HepG2 (cell line): ENCODE data around the gene ZNF445.

Source experiments
- BHLHE40 ChIP-seq: IDR thresholded peaks from 2 replicates; pipeline ENCODE4 v1.6.1; 2011; ENCODE audit warnings: low read length, improper control_type of control experiment
- ELF4 ChIP-seq: sonication (generic); formaldehyde crosslinking; IDR thresholded peaks from 2 replicates; pipeline ENCODE4 v1.5.0; 2020; ENCODE audit warnings: missing genetic modification reagents, mild to moderate bottlenecking, moderate library complexity, borderline replicate concordance
- YY1 ChIP-seq: IDR thresholded peaks from 2 replicates; pipeline ENCODE4 v1.6.1; 2011; ENCODE audit warnings: low read length, low read depth, moderate library complexity, mild to moderate bottlenecking; ENCODE audit not compliant: insufficient read depth, insufficient replicate concordance
- ZNF274 ChIP-seq: sonication (generic); formaldehyde crosslinking; IDR thresholded peaks from 2 replicates; pipeline ENCODE4 v1.5.1; 2020; ENCODE audit warnings: mild to moderate bottlenecking, missing genetic modification reagents

DNA sequence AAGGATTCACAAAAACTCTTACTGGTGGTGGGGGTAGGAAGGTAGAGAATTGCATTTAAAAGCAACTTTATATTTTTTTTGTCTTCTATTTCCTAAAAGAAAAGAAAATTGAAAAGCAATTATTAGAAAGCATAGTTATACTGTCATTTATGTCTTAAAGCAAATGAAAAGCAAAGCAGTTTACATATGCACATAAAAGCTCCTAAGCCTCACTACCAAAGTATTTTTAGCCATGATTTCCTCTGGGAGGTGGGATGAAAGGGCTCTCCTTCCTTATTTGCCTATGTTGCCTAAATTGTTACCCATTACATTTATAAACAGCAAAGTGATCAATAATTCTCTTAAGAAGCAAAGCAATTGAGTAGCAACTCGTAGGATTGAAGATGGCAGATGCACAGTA, 7.0 kb downstream of the ZNF445 start:
- TF ChIP-seq YY1 (no peak), ELF4 (CRISPR knock-in tag) (no peak), BHLHE40 (no peak), ZNF274 (CRISPR knock-in tag) (no peak)
